ENCODE measurements around the gene ADD3.

The ADD3 gene

DNA sequence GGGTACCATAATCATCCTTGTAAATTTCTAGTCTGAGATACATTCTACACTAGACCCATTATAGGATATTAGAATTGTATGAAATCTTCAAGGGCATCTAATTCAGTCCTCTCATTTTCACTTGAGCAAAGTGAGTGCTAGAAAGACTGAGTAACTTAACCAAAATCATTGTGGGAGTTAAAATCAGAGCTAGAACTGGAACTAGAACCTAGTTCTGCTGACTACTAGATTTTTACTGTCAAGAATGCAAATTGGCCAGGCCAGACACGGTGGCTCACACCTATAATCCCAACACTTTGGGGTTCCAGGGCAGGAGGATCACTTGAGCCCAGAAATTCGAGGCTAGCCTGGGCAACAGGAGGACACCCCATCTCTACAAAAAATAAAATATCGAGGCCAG, 53.9 kb downstream of the ADD3 start:
- no peak for DNase-seq (ENCODE audit: low spot score)

DNA sequence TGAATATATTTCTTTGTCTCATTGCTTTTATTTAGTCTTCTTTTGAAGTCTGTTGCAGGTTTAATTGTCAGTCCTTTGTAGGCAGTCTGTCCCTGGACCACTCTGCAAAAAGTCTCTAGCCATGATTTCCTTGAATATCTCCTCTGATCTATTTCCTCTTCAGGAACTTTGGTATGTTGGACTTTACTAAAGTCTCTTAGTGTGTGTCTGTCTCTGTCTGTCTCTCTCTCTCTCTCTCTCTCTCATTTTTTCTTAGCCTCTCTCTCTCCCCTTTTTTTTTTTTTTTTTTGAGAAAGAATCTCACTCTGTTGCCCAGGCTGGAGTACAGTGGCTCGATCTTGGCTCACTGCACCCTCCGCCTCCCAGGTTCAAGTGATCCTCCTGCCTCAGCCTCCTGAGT, 57.5 kb downstream of the ADD3 start:
- DNase-seq (ENCODE audit: low spot score): no peak

DNA sequence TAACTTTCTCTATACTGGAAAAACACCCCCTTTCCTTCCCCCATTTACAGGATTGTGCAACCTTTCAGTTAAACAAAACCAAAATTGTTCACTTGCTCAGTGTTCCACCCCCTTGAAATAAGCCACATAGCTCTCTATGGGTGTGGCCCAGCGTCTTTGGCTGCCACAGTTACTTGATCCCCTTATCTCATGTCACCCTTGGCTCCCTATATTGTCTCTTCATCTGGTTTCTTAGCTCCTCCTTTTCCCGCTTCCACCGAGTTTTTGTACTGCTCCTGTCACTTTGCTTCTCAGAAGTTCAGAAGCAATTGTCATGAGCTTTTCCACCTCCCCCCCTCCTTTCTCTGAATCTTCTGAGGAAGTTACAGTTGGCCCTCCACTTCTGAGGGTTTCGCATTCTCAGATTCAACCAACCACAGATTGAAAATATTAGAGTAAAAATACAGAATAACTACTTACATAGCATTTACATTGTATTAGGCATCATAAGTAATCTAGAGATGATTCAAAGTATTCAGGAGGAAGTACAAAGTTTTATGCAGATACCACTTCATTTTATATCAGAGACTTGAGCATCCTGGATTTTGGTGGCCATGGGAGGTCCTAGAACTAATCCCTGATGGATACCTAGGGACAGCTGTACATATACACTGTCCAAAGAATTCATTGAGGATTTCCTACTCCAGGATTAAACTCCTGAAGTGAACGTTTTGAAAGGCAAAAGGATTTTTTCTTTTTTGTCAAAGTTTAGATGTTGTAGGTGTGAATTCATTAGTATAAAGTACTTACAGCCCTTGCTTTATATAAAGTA, 60.4 kb downstream of the ADD3 start:
- peak; percentile 84 for DNase-seq (ENCODE audit: low spot score)

DNA sequence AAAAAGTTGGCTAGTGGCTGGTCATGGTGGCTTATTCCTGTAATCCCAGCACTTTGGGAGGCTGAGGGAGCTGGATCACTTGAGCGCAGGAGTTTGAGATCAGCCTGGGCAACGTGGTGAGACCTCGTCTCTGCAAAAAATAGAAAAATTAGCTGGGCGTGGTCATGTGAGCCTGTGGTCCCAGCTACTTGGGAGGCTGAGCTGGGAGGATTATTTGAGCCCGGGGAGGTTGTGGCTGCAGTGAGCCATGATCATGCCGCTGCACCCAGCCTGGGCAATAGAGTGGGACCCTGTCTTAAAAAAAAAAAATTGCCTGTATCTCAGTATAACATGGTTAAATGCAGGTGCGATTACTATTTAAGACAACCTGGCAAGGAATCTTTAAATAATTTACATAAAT, 61.0 kb downstream of the ADD3 start:
- no peak for DNase-seq (ENCODE audit: low spot score)

DNA sequence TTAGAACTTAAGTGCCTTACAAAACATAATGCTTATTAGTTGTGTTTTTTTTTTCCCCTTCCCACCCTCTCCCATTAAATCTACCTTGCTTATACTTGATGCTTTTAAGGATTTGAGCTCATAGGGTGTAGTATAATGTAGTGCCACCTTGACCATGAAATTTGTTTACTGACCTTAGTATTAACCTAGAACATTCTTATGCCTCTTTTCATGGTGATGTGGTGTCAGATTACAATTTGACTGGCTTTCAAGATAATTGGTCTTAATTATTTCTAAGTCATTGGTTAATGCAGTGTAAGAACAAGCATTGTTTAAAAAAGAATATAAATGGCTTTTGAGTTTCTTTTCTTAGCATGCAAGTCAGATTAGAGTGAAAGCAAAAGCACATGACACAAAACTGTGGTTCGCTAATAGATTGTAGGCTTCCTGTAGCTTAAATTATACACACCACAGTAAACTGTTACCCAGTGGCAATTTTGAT, 61.8 kb downstream of the ADD3 start:
- peak; percentile 58 for DNase-seq (ENCODE audit: low spot score)

DNA sequence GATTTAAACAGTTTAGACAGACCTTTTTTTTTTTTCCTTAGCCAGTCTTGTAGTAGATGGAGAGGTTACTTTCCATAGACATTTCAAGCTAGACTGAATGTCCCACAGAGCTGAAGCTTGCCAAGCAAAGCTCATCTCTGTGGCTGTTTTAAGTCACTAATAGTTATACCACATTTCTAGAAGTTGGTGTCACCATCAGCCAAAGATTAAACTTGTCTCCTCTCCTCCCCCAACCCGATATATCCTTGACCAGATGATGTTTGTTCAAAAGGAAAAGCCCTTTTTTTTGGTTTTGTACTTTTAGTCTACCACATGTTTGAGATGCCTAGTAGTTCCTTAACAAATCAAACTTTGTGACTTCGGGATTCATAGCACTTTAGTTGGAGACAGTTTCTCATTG, 66.1 kb downstream of the ADD3 start:
- no peak for DNase-seq (ENCODE audit: low spot score)

DNA sequence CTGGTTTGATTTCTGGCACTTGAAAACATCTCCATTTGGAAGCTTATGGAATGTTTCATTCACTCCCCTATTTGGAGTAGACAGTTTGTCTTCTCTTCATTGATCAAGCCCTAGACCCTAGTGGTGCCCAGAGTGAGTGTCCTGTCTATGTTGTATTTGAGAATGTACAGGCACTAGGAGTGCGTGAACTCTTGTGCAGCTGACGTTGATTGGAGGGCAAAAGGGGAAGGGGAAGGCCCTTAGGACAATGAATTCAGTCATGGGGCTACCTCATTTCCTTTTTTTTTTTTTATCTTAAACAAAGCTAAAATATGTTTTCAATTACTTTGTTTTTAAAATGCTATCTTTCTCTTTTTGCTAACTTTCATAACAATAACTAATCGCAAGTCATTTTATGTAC, 66.5 kb downstream of the ADD3 start:
- no peak for DNase-seq (ENCODE audit: low spot score)

DNA sequence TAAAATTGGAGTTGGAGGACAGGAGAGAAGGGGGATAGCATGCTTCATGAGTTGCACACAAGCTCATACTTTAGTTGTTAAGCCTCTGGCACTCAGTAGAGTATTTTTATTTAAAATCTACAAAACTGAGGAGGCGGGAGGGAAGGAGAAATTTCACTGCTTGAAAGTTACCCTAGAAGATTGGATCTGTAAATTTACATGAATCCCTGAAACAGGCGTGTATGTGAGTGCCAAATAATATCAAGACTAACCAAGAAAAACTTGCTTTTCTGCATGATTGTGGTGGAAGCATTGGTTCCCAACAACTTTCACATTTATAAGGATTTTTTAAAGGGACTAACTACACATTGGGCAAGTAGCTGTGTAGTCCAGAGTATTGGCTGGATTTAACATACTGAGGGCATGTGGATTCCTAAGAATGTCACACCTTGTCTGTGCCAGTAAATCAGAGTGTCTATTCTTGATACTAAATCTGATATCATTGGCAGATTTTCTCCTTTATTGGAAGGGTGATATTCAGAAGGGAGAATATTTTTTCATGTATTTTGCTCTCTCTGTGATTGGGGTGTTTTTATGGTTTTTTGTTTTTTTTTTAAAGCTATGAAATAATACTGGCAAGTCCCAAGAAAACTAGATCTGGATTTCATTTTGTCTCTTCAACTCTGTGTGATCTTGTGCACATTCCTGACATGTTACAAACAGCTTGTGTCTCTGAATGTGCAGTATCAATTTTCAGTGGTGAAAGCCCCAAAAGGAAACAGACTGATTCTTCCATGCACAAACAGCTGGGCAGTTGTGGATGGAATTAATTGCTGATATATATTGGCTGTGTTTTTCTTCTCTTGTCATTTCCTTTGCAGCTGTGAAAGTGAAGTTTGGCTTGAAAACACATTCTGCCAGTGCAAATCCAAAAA, 67.2 kb downstream of the ADD3 start:
- no peak for DNase-seq (ENCODE audit: low spot score)

DNA sequence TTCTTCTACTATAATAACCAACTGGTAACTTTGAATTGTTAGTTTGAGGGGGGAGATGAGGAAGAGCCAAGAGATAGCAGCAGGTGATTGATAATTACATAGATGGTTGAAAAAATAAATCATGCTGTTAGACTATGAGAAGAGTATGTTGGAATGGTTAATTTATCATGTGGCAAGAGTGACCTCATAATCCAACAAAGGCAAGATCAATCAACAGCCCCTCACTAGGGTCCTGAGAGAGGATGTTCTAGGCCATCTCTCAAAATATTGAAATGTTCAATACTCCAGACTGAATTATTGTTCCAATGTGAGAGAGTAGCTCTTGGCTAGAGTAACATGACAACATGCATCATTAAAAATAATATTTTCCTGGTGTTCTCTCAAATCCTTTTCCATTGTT, 67.9 kb downstream of the ADD3 start:
- DNase-seq (ENCODE audit: low spot score): no peak

DNA sequence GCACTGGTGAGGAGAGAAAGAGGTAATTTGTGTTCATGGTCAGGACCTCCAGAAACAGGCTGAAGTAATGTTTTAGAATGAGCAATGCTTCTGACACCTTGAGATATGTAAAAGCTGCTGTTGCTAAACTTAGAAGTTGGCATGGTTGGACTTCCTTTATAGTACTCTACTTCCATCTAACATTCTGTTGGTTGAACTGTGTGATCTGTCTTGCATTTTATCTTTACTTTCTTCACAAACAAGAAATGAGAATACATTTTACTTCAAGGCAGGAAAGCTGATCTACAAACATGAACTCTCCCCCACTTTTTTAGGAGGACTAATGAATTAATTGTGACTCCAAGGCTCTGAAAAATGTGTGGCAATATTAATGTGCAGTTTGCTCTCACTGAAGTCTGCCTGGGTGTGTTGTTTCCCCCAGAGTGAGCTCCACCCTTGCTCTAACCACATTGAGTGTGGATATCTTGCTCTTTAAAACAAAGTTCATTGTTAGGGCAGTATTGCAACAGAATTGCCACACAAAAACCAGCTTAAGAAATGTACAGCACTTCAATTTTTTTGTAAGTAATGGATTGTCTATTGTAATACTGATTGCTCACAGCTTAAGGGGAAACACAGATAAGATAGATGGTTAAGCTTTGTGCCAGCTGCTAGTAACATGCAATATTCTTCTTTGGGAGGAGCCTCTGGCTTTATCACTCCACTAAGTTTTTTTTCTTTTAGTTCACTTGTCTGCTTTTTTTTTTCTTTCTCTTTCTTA, 69.0 kb downstream of the ADD3 start:
- DNase-seq (ENCODE audit: low spot score): peak; percentile 66

DNA sequence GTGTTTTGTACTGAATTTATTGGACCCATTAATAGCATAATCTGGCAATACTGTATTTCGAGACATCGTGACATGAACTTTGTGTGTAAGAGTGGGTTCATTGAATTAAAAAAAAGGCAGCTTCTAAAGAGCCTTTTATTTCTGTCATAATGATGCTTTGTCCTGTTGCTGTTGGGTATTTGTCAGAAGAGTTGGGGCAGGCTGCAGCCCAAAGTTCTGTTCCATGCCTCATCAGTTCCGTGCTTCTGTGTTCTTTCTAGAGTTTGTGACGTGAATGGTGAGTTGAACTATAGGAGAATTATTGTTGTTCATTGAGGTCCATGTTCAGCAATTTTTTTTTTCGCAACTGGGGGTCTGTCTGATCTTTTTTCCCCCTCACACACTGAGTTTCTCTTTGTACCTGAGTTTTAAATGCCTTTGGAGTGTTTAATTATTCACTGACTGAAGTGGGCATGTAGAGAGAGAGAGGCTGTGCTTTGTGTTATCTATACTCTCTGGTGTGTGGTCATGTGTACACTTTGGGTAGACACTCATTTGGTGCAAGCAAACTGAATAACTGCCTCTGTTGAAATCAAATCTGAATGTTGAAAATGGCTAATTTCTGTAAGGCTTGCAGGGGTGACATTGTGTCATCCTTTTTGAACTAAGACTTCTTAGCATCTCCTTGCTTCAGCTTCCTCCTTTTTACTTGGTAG, 69.8 kb downstream of the ADD3 start:
- no peak for DNase-seq (ENCODE audit: low spot score)

DNA sequence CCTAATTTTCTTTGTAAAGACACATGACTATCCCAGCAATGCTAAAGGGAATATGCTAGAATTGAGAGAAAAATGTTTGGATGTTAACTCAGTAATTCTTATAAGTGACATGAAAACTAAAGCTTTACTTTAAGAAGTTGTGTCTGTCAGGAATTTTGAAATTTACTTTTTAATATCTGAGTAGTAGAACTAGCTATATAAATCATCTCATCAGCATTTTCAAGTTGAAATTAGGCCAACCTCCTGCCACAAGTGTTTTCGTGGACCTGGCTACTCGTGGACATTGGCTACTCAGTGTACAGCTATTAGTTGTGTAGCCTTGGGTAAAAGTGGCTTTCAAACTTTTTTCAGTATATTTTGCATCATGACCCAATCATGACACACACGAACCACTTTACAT, 70.5 kb downstream of the ADD3 start:
- no peak for DNase-seq (ENCODE audit: low spot score)

DNA sequence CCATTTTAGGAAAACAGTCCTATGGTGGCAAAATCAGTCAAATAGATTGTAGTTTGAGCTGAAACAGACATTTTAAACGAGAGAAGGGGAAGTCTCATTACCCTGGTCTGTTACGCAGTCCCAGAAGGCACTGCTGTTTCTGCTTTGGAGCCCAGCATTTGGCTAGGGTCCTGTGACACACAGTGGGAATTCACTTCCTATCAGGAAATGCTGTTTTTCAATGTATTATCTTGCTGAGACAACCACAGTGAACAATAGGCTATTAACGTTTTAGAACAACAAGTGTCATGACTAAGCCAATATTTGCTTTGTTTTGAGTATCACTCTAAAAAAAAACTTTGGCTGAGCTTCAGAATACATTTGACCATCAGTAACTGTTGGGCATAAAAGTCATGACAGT, 74.1 kb downstream of the ADD3 start:
- DNase-seq (ENCODE audit: low spot score): no peak

DNA sequence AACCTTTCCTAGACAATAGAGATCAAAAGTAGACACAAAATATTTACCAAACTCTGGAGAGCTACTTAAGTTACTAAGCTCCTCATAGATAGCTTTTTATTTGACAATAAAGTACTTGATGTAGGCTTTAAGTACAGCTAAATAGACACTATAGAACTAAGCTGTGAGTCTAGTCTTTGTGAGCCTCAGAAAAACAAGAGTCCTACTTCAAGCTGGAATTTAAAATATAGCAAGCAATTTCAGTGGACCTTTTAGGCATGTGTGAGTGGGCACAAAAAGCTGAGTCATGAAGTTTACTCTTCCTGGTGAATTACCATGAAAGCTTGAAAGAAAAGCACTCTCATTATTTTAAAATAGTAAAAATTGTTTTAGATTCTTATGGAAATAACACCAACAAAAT, 76.1 kb downstream of the ADD3 start:
- no peak for DNase-seq (ENCODE audit: low spot score)

DNA sequence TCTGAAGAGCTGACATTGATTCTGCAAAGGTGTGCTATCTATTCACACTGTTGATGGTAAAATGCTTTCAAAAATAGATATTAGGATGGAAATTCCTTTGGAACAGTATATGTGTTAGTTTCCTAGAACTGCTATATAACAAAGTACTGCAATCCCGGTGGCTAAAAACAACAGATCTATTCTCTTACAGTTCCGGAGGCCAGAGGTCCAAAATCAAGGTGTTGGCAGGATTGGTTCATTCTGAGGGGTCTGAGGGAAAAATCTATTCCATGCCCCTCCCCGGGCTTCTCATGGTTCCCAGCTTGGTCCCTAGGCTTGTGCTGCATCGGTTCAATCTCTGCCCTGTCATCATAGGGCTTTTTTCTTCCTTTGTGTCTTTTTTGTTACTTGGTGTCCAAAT, 79.9 kb downstream of the ADD3 start:
- DNase-seq (ENCODE audit: low spot score): no peak

DNA sequence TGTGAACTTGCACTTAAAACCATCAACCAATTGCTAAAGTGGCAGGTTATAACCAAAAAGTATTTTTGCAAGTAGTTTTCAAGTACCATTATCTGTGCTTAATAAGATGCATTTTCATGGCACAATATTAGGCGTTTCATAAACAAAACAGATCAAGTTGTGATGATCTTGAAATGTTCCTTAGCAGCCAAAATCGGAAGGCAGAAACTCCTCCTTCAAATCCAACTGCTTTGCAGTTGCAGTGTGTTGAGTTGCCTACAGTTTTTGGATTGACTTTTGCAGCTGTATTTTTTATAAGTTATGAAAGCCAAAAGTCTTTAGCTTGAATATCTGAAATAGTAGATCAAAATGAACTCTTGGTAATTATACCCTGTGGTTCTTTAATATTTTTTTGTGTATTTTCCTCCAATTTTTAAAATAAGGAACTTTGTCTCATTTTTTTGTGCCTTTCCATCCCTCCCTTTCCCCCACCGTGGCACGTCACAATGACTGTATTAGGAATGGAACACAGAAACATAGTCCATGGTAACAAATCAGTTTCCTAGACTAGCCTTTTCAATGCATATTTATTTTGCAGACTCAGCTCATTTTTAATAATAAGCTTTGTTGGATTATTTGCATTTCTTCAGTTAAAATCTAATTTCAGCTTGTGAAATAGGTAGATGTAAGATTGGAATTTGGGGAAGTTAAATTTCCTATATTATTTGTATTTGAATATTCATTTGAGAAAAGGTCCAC, 80.8 kb downstream of the ADD3 start:
- no peak for DNase-seq (ENCODE audit: low spot score)

DNA sequence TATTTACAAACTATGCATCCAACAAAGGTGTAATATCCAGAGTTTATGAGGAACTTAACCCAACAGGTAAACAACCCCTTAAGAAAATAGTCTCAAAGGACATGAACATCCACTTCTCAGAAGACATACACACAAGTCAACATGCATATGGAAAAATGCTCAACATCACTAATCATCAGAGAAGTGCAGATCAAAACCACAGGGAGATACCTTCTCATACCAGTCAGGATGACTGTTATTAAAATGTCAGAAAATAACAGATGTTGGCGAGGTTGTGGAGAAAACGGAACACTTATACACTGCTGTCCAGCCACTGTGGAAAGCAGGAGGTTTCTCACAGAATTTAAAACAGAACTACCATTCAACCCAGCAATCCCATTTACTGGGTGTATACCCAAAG, 84.0 kb downstream of the ADD3 start:
- DNase-seq (ENCODE audit: low spot score): no peak

DNA sequence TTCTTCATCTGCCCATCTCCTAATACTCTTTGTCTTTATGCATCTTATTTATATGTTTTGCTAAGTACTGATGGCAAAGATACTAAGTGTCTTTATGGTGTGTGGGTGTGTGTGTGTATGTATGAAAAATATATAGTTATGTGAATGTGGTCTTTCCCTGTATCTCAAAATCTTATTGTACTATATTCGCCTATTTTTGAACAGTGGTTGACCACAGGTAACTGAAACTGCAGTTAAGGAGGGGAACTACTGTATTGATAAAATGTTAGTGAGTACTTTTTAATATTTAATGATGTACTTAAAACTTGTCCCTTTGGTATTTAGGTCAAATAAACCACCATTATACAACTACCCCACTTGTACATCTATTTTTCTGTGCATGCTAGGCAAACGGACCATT, 85.9 kb downstream of the ADD3 start:
- DNase-seq (ENCODE audit: low spot score): no peak

DNA sequence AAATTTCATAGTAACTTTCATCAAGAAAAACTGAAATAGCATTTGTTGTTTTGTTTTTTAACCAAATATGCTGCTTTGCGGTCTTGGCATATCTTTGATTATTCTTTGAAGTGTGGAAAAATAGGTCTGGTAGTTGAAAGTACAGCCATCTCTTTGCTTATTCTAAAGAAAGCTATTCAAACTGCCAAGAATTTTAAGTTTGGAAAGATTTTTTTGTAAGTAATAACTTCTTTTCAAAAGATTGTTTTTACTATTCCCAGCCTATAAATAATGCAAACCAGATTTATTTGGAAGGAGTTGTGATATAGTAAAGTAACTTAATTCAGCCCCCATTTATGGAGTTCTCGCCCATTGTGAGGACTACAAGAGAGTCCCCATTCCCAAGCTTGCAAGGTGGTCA, 87.0 kb downstream of the ADD3 start:
- no peak for DNase-seq (ENCODE audit: low spot score)

DNA sequence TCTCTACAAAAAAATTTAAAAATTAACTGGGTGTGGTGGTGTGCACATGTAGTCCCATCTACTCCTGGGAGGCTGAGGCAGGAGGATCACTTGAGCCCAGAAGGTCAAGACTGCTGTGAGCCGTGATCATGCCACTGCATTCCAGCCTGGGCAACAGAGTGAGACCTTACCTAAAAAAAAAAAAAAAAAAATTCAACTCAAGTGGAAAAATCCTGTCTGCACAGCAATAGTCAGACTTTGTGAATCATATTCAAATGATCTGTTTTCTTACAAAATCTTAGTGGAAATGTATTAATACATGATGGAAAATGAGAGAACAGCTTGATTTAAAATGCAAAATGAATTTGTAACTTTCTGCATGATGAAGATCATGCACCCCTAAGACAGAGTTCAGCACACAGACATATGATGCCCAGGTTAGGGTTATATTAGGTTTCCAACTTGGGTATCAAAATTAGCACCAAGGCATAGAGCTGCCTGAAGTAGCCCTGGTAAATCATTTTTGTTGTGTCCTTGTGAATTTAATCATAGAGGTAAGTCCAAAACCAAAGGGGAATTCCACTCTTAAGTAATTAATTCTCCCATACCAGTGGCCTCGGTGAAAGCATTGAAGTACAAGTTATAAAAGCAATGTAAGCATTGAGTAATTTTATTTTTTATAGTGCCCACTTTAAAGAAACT, 93.8 kb downstream of the ADD3 start:
- peak; percentile 39 for DNase-seq (ENCODE audit: low spot score)
